Esophagus (tissue), 2 donors: ENCODE results near the gene ZNF92. TPM values are rescaled to one million over a fixed set of nuclear protein-coding genes. Genes with fewer than 3 reads are reported as not detected.
"Not testable (repeated sequence)": the region's sequence is repeated elsewhere in the genome, so short reads cannot be mapped to it uniquely, and the experiment has no call there.

Source experiments
- H3K27ac ChIP-seq, 2 donors: one replicate each; pipeline ENCODE4 v1.5.1; 2013; ENCODE audit warnings: low read depth in 2 of 2, mild to moderate bottlenecking in 2 of 2, inconsistent platforms in 1 of 2, low read length in 1 of 2, moderate library complexity in 1 of 2
- H3K27me3 ChIP-seq, 2 donors: one replicate each; pipeline ENCODE4 v1.6.1; 2013; ENCODE audit warnings: low read length in 2 of 2, control low read depth in 1 of 2, mild to moderate bottlenecking in 1 of 2; ENCODE audit not compliant: insufficient read depth in 2 of 2, control insufficient read depth in 1 of 2
- H3K36me3 ChIP-seq, 2 donors: one replicate each; pipeline ENCODE4 v1.6.1; 2013; ENCODE audit warnings: low read length in 1 of 2; ENCODE audit not compliant: control insufficient read depth in 2 of 2, insufficient read depth in 2 of 2
- H3K4me1 ChIP-seq, 2 donors: one replicate each; pipeline ENCODE4 v1.6.1; 2013; ENCODE audit warnings: low read length in 1 of 2; ENCODE audit not compliant: control insufficient read depth in 2 of 2, insufficient read depth in 2 of 2
- H3K4me3 ChIP-seq, 2 donors: one replicate each; pipeline ENCODE4 v1.5.1; 2013; ENCODE audit warnings: low read length in 2 of 2, mild to moderate bottlenecking in 2 of 2, low read depth in 1 of 2, moderate library complexity in 1 of 2
- H3K9me3 ChIP-seq, 2 donors: one replicate each; pipeline ENCODE4 v1.6.1; 2013; ENCODE audit warnings: mild to moderate bottlenecking in 2 of 2, low read depth in 1 of 2, low read length in 1 of 2, moderate library complexity in 1 of 2; ENCODE audit not compliant: control insufficient read depth in 2 of 2, insufficient read depth in 1 of 2
- WGBS, 2 donors: extraction: QIAGEN DNeasy Blood & Tissue Kit; methylation state at CpG; one replicate each; pipeline ENCODE4 v1.1.7; 2013; 5-methylcytosine and 5-hydroxymethylcytosine counted together
- polyA plus RNA-seq, 2 donors: library from polyadenylated mRNA; stranded (reverse); fragments of 200-250 nt; gene quantifications; one replicate each; pipeline ENCODE4 v1.2.3, GENCODE V29; 2013
- donor health status: healthy with polysubstance abuse.
- donor health status: Bipolar disorder and iron deficiency.

ZNF92 gene
- polyA plus RNA-seq, 2 donors: 3.3 to 8.9 TPM

GRCh38 chr7:65379318-65379717 is 5.7 kb downstream of the ZNF92 start:
- Histone ChIP-seq H3K27ac (no peak overlapping the region), H3K4me1 (no peaks in the 10 kb centered on the region), H3K4me3 (no peak overlapping the region), H3K27me3 (no peaks in the 10 kb centered on the region), H3K9me3 (no peaks in the 10 kb centered on the region), H3K36me3 (peaks cover 0 to 3% of the 10 kb centered on the region in 2 donors)
- 74 to 75% methylated on average over 3 of the region's 3 CpGs for WGBS, 2 donors

- Histone ChIP-seq H3K4me3 (no peak overlapping the region), H3K36me3 (peaks cover 0 to 3% of the 10 kb centered on the region in 2 donors), H3K9me3 (no peaks in the 10 kb centered on the region), H3K27me3 (no peaks in the 10 kb centered on the region), H3K27ac (no peak overlapping the region), H3K4me1 (no peaks in the 10 kb centered on the region)
- WGBS, 2 donors: 80 to 87% methylated on average over 3 of the region's 3 CpGs
Observed at GRCh38 chr7:65381742-65382141, 8.1 kb downstream of the ZNF92 start.

- no peaks in the 10 kb centered on the region for H3K9me3 ChIP-seq
- H3K36me3 ChIP-seq: peaks cover 0 to 3% of the 10 kb centered on the region in 2 donors
- no peak overlapping the region for H3K27ac ChIP-seq
- no peaks in the 10 kb centered on the region for H3K4me1 ChIP-seq
- H3K4me3 ChIP-seq: no peak overlapping the region
- 84 to 88% methylated on average over 3 of the region's 3 CpGs for WGBS, 2 donors
- no peaks in the 10 kb centered on the region for H3K27me3 ChIP-seq
Observed at GRCh38 chr7:65382452-65382851, 8.8 kb downstream of the ZNF92 start.

- Histone ChIP-seq H3K9me3 (no peaks in the 10 kb centered on the region), H3K27ac (no peak overlapping the region), H3K27me3 (no peaks in the 10 kb centered on the region), H3K36me3 (peaks cover 0 to 3% of the 10 kb centered on the region in 2 donors), H3K4me3 (no peak overlapping the region), H3K4me1 (no peaks in the 10 kb centered on the region)
- 94 to 98% methylated on average over 2 of the region's 2 CpGs for WGBS, 2 donors
Observed at GRCh38 chr7:65387891-65388290, 14.2 kb downstream of the ZNF92 start.

GRCh38 chr7:65390588-65390987 is 16.9 kb downstream of the ZNF92 start:
- no peaks in the 10 kb centered on the region for H3K9me3 ChIP-seq
- H3K4me3 ChIP-seq: no peak overlapping the region
- H3K36me3 ChIP-seq: peaks cover 0 to 3% of the 10 kb centered on the region in 2 donors
- no peak overlapping the region for H3K27ac ChIP-seq
- H3K27me3 ChIP-seq: no peaks in the 10 kb centered on the region
- no peaks in the 10 kb centered on the region for H3K4me1 ChIP-seq
- 87 to 88% methylated on average over 4 of the region's 4 CpGs for WGBS, 2 donors

GRCh38 chr7:65397730-65398142 is 24.1 kb downstream of the ZNF92 start:
- Histone ChIP-seq H3K4me3 (no peak overlapping the region), H3K27ac (no peak overlapping the region), H3K9me3 (peaks cover 0 to 1% of the 10 kb centered on the region in 2 donors), H3K27me3 (no peaks in the 10 kb centered on the region), H3K4me1 (no peaks in the 10 kb centered on the region), H3K36me3 (peaks cover 0 to 2% of the 10 kb centered on the region in 2 donors)
- 73 to 78% methylated on average over 4 of the region's 4 CpGs for WGBS, 2 donors

- H3K4me1 ChIP-seq, H3K27me3 ChIP-seq, H3K4me3 ChIP-seq, H3K9me3 ChIP-seq, H3K36me3 ChIP-seq, H3K27ac ChIP-seq: not testable (repeated sequence)
- WGBS, 2 donors: 88% methylated on average over 3 of the region's 3 CpGs
Observed at GRCh38 chr7:65398671-65399070, 25.0 kb downstream of the ZNF92 start.

GRCh38 chr7:65399101-65399500 is 25.4 kb downstream of the ZNF92 start:
- not testable (repeated sequence) for H3K9me3 ChIP-seq

GRCh38 chr7:65404020-65404419 is 30.4 kb downstream of the ZNF92 start:
- 61 to 100% methylated on average over 1 of the region's 1 CpG for WGBS, 2 donors
- Histone ChIP-seq H3K4me3 (no peak overlapping the region), H3K27ac (no peak overlapping the region), H3K27me3 (no peaks in the 10 kb centered on the region), H3K4me1 (no peaks in the 10 kb centered on the region), H3K9me3 (peaks cover 5 to 18% of the 10 kb centered on the region in 2 donors), H3K36me3 (no peaks in the 10 kb centered on the region)

More at GRCh38 chr7:65399101-65399500, 25.4 kb downstream of the ZNF92 start:
- WGBS, 2 donors: 95 to 100% methylated on average over 1 of the region's 1 CpG
- H3K4me3 ChIP-seq, H3K27ac ChIP-seq, H3K27me3 ChIP-seq, H3K4me1 ChIP-seq, H3K36me3 ChIP-seq: not testable (repeated sequence)

- H3K4me3 ChIP-seq, H3K27me3 ChIP-seq, H3K36me3 ChIP-seq, H3K4me1 ChIP-seq, H3K27ac ChIP-seq: not testable (repeated sequence)
- peaks cover 5 to 18% of the 10 kb centered on the region in 2 donors for H3K9me3 ChIP-seq
- 96 to 98% methylated on average over 2 of the region's 2 CpGs for WGBS, 2 donors
Observed at GRCh38 chr7:65406706-65407105, 33.1 kb downstream of the ZNF92 start.
